HL-60 (cell line): ENCODE results near the gene CPED1.

ENCODE experiments used
- CTCF ChIP-seq: IDR thresholded peaks from one replicate; pipeline ENCODE4 v1.5.1; 2011; ENCODE audit warnings: low read length, control low read depth, inconsistent platforms; ENCODE audit not compliant: insufficient read depth
- GABPA ChIP-seq: IDR thresholded peaks from 2 replicates; pipeline ENCODE4 v1.6.1; 2012; ENCODE audit warnings: low read depth
- POLR2AphosphoS5 ChIP-seq: IDR thresholded peaks from 2 replicates; pipeline ENCODE4 v1.6.1; 2012; ENCODE audit warnings: low read depth
- TF ChIP-seq, protein P1 (sequence below): IDR thresholded peaks from 2 replicates; pipeline ENCODE4 v1.6.1; 2012; ENCODE audit warnings: low read depth; ENCODE audit not compliant: insufficient replicate concordance

DNA sequence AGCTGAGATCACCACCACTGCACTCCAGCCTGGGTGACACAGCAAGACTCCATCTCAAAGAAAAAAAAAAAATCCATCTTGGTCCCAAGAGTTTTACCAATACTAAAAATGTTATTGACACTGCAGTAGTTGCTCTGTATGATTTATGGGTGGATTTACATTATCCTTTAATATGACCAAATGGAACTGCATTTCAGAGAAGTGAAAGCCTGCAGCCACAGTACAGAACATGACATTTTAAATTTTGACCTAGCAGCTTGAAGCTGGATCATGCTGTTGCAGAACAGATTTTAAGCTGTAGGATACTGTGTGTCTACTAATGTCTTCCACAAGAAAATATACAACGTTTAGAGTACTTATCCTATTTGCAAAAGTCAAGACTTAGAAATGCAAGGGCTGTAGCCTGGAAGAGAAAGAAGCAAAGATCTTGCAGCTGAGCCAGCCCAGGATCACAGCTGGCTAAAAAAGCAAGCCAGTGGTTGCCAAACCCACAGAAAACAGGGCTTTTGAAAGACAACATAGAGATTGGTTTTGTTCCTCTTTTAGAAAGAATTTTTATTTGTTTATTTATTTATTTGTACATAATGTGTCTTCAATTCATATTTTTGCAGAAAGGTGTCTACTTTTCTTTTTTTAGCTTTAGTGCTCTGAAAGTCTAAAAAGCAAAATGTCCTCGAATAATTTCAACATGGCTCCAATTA, 285.1 kb downstream of the CPED1 start:
- TF ChIP-seq CTCF = no peak
- TF ChIP-seq, protein P1, sequence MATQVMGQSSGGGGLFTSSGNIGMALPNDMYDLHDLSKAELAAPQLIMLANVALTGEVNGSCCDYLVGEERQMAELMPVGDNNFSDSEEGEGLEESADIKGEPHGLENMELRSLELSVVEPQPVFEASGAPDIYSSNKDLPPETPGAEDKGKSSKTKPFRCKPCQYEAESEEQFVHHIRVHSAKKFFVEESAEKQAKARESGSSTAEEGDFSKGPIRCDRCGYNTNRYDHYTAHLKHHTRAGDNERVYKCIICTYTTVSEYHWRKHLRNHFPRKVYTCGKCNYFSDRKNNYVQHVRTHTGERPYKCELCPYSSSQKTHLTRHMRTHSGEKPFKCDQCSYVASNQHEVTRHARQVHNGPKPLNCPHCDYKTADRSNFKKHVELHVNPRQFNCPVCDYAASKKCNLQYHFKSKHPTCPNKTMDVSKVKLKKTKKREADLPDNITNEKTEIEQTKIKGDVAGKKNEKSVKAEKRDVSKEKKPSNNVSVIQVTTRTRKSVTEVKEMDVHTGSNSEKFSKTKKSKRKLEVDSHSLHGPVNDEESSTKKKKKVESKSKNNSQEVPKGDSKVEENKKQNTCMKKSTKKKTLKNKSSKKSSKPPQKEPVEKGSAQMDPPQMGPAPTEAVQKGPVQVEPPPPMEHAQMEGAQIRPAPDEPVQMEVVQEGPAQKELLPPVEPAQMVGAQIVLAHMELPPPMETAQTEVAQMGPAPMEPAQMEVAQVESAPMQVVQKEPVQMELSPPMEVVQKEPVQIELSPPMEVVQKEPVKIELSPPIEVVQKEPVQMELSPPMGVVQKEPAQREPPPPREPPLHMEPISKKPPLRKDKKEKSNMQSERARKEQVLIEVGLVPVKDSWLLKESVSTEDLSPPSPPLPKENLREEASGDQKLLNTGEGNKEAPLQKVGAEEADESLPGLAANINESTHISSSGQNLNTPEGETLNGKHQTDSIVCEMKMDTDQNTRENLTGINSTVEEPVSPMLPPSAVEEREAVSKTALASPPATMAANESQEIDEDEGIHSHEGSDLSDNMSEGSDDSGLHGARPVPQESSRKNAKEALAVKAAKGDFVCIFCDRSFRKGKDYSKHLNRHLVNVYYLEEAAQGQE = no peak
- no peak for TF ChIP-seq GABPA
- TF ChIP-seq POLR2AphosphoS5 = no peak
